ENCODE measurements around the gene MOGAT1.

- TF ChIP-seq CTCF (IDR thresholded peaks at IDR 0.05 in 2 of 3, conservative IDR thresholded peaks at IDR 0.05 in 1 of 3; ENCODE audit: borderline replicate concordance in 1 of 3, insufficient read depth in 1 of 3, low read depth in 2 of 3, low read length in 2 of 3): no peak
- no peak for TF ChIP-seq ZFX (IDR thresholded peaks at IDR 0.05)
- no peak for TF ChIP-seq TCF7L2 (IDR thresholded peaks at IDR 0.05; ENCODE audit: borderline replicate concordance, extremely low read depth, insufficient read depth, insufficient read length)
- TF ChIP-seq SIN3A (IDR thresholded peaks at IDR 0.05; ENCODE audit: low read depth): no peak
- TF ChIP-seq POLR2A (IDR thresholded peaks at IDR 0.05; ENCODE audit: borderline replicate concordance, extremely low read depth, insufficient read depth, insufficient read length): no peak
- TF ChIP-seq JUND (IDR thresholded peaks at IDR 0.05): no peak
- TF ChIP-seq POLR2AphosphoS5 (IDR thresholded peaks at IDR 0.05; ENCODE audit: low read depth, low read length): no peak
- TF ChIP-seq RAD21 (IDR thresholded peaks at IDR 0.05; ENCODE audit: low read depth): no peak
- TF ChIP-seq, protein P1, sequence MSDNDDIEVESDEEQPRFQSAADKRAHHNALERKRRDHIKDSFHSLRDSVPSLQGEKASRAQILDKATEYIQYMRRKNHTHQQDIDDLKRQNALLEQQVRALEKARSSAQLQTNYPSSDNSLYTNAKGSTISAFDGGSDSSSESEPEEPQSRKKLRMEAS (IDR thresholded peaks at IDR 0.05): no peak
- TF ChIP-seq SRF (IDR thresholded peaks at IDR 0.05; ENCODE audit: low read depth): no peak
- no peak for TF ChIP-seq CEBPB (IDR thresholded peaks at IDR 0.05; ENCODE audit: low read depth)
- TF ChIP-seq ELF1 (IDR thresholded peaks at IDR 0.05; ENCODE audit: borderline replicate concordance, low read depth): no peak
Observed at GRCh38 chr2:222683805-222684204, 12.3 kb downstream of the MOGAT1 start.

Data from HCT116 (cell line).